Neutrophil (primary cell): ENCODE results near the gene MYO6.

ENCODE experiments used
- H3K27ac ChIP-seq: fragments of 200-600 bp; sonication (generic); 2 replicates; pipeline ENCODE4 v1.5.1; 2016; ENCODE audit warnings: mild to moderate bottlenecking, moderate library complexity
- H3K27me3 ChIP-seq: fragments of 200-600 bp; sonication (generic); 2 replicates; pipeline ENCODE4 v1.6.0; 2016; ENCODE audit warnings: mild to moderate bottlenecking
- H3K36me3 ChIP-seq: fragments of 200-600 bp; sonication (generic); 2 replicates; pipeline ENCODE4 v1.5.1; 2017
- H3K4me1 ChIP-seq, 2 experiments: fragments of 200-600 bp in 1 of 2; sonication (generic) in 1 of 2; 1 replicate in 1 of 2; 2 replicates in 1 of 2; pipeline versions ENCODE4 v1.5.1 to v1.6.1; 2013 to 2016; ENCODE audit warnings: low read depth in 1 of 2, low read length in 1 of 2, mild to moderate bottlenecking in 1 of 2, moderate library complexity in 1 of 2; ENCODE audit not compliant: control insufficient read depth in 1 of 2, insufficient read depth in 1 of 2
- H3K4me3 ChIP-seq, 2 experiments: fragments of 200-600 bp in 1 of 2; sonication (generic) in 1 of 2; 1 replicate in 1 of 2; 2 replicates in 1 of 2; pipeline ENCODE4 v1.5.1; 2013 to 2016; ENCODE audit warnings: low read depth in 1 of 2, low read length in 1 of 2, mild to moderate bottlenecking in 1 of 2, moderate library complexity in 1 of 2
- H3K9me3 ChIP-seq: fragments of 200-600 bp; sonication (generic); 2 replicates; pipeline ENCODE4 v1.5.1; 2016
- TF ChIP-seq, protein P1 (sequence below): fragments of 200-600 bp; sonication (generic); IDR thresholded peaks from 2 replicates; pipeline ENCODE4 v1.5.1; 2016; ENCODE audit warnings: antibody characterized with exemption

MYO6 gene

GRCh38 chr6:75758061-75758460 is 9.0 kb downstream of the MYO6 start:
- H3K4me1 ChIP-seq = no peaks in the 10 kb centered on the region
- no peaks in the 10 kb centered on the region for H3K9me3 ChIP-seq
- TF ChIP-seq, protein P1, sequence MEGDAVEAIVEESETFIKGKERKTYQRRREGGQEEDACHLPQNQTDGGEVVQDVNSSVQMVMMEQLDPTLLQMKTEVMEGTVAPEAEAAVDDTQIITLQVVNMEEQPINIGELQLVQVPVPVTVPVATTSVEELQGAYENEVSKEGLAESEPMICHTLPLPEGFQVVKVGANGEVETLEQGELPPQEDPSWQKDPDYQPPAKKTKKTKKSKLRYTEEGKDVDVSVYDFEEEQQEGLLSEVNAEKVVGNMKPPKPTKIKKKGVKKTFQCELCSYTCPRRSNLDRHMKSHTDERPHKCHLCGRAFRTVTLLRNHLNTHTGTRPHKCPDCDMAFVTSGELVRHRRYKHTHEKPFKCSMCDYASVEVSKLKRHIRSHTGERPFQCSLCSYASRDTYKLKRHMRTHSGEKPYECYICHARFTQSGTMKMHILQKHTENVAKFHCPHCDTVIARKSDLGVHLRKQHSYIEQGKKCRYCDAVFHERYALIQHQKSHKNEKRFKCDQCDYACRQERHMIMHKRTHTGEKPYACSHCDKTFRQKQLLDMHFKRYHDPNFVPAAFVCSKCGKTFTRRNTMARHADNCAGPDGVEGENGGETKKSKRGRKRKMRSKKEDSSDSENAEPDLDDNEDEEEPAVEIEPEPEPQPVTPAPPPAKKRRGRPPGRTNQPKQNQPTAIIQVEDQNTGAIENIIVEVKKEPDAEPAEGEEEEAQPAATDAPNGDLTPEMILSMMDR = no peak
- no peak overlapping the region for H3K4me3 ChIP-seq
- peaks cover 86% of the 10 kb centered on the region for H3K27me3 ChIP-seq
- no peak overlapping the region for H3K27ac ChIP-seq
- no peaks in the 10 kb centered on the region for H3K36me3 ChIP-seq

DNA sequence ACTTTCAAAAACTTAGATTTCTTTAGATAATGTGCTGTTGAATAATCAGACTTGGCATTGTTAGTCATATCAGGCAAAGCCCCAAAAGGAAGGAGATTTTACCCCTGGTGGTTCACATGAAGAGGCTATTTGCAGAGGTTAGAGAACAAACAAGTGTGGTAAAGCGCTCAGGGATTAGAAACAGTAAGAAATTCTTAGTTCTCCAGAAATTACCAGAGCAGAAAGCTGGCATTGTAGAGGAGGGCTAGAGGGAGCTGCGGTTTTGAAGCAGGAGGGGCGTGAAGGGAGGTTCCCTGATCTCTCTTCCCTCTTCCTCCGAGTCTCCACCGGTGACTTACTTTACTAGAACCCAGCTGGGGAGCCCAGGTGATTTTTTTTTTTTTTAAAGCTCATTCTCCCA is 10.2 kb downstream of the MYO6 start:
- H3K4me1 ChIP-seq = no peaks in the 10 kb centered on the region
- no peak overlapping the region for H3K27ac ChIP-seq
- H3K4me3 ChIP-seq = no peak overlapping the region
- TF ChIP-seq, protein P1 = no peak
- no peaks in the 10 kb centered on the region for H3K9me3 ChIP-seq
- H3K36me3 ChIP-seq = no peaks in the 10 kb centered on the region
- H3K27me3 ChIP-seq = peaks cover 80% of the 10 kb centered on the region

- no peak overlapping the region for H3K4me3 ChIP-seq
- TF ChIP-seq, protein P1 = no peak
- no peak overlapping the region for H3K27ac ChIP-seq
- H3K27me3 ChIP-seq = peaks cover 72% of the 10 kb centered on the region
- no peaks in the 10 kb centered on the region for H3K36me3 ChIP-seq
- H3K9me3 ChIP-seq = no peaks in the 10 kb centered on the region
- no peaks in the 10 kb centered on the region for H3K4me1 ChIP-seq
Observed at GRCh38 chr6:75760320-75760719, 11.3 kb downstream of the MYO6 start.

GRCh38 chr6:75761489-75761888 is 12.4 kb downstream of the MYO6 start:
- no peaks in the 10 kb centered on the region for H3K36me3 ChIP-seq
- no peaks in the 10 kb centered on the region for H3K9me3 ChIP-seq
- peaks cover 62% of the 10 kb centered on the region for H3K27me3 ChIP-seq
- H3K27ac ChIP-seq = no peak overlapping the region
- TF ChIP-seq, protein P1 = no peak
- H3K4me1 ChIP-seq = no peaks in the 10 kb centered on the region
- no peak overlapping the region for H3K4me3 ChIP-seq

- Histone ChIP-seq H3K27me3 (peaks cover 60% of the 10 kb centered on the region), H3K9me3 (no peaks in the 10 kb centered on the region), H3K4me3 (no peak overlapping the region), H3K27ac (no peak overlapping the region), H3K36me3 (no peaks in the 10 kb centered on the region), H3K4me1 (no peaks in the 10 kb centered on the region)
- TF ChIP-seq, protein P1 = no peak
Observed at GRCh38 chr6:75762063-75762462, 13.0 kb downstream of the MYO6 start.

- Histone ChIP-seq H3K4me1 (no peaks in the 10 kb centered on the region), H3K36me3 (no peaks in the 10 kb centered on the region), H3K9me3 (no peaks in the 10 kb centered on the region), H3K27ac (no peak overlapping the region), H3K27me3 (peaks cover 18% of the 10 kb centered on the region), H3K4me3 (no peak overlapping the region)
- TF ChIP-seq, protein P1 = no peak
Observed at GRCh38 chr6:75766387-75766786, 17.3 kb downstream of the MYO6 start.
